ENCODE data around the gene HBB. TPM values are rescaled to one million over a fixed set of nuclear protein-coding genes. Genes with fewer than 3 reads are reported as not detected.

Gene HBB
- total RNA-seq, 2 experiments from 2014 or later = not detected

- Mint-ChIP-seq H3K4me1 (ENCODE audit: low read depth) (no peaks in the 10 kb centered on the region), H3K36me3 (ENCODE audit: low read depth) (no peaks in the 10 kb centered on the region), H3K9me3 (no peaks in the 10 kb centered on the region), H3K4me3 (no peak overlapping the region), H3K27ac (no peak overlapping the region), H3K27me3 (peaks cover 5% of the 10 kb centered on the region)
- TF ChIP-seq CTCF (IDR thresholded peaks at IDR 0.05) = no peak
- POLR2A ChIA-PET = no interaction called here
- CTCF ChIA-PET = interaction anchor here (0.6 kb wide), 1 partner anchor 119 kb away, joined by 3 read pairs; no protein-coding TSS in a partner anchor
- ATAC-seq = no peak
- intact Hi-C loops (cut with micrococcal nuclease) = no loop called here
- no peak for DNase-seq
These were observed 2.1 kb downstream of the HBB start for GRCh38 chr11:5224538-5225479.

GRCh38 chr11:5223686-5224085 lies 3.2 kb downstream of the HBB start:
- no peak overlapping the region for H3K4me3 Mint-ChIP-seq
- intact Hi-C loops (cut with micrococcal nuclease) = no loop called here
- H3K27ac Mint-ChIP-seq = no peak overlapping the region
- POLR2A ChIA-PET = no interaction called here
- TF ChIP-seq CTCF (IDR thresholded peaks at IDR 0.05) = no peak
- H3K4me1 Mint-ChIP-seq (ENCODE audit: low read depth) = no peaks in the 10 kb centered on the region
- peaks cover 3% of the 10 kb centered on the region for H3K9me3 Mint-ChIP-seq
- peaks cover 5% of the 10 kb centered on the region for H3K27me3 Mint-ChIP-seq
- CTCF ChIA-PET = no interaction called here
- no peaks in the 10 kb centered on the region for H3K36me3 Mint-ChIP-seq (ENCODE audit: low read depth)
- ATAC-seq (no peak), DNase-seq (no peak)

GRCh38 chr11:5223146-5223545 lies 3.7 kb downstream of the HBB start:
- intact Hi-C loops (cut with micrococcal nuclease) = no loop called here
- no peak for TF ChIP-seq CTCF (IDR thresholded peaks at IDR 0.05)
- Mint-ChIP-seq H3K9me3 (peaks cover 4% of the 10 kb centered on the region), H3K27me3 (peaks cover 5% of the 10 kb centered on the region), H3K36me3 (ENCODE audit: low read depth) (no peaks in the 10 kb centered on the region), H3K4me3 (no peak overlapping the region), H3K27ac (no peak overlapping the region), H3K4me1 (ENCODE audit: low read depth) (no peaks in the 10 kb centered on the region)
- ChIA-PET CTCF (no interaction called here), POLR2A (no interaction called here)
- ATAC-seq (no peak), DNase-seq (no peak)

- Mint-ChIP-seq H3K4me3 (no peak overlapping the region), H3K36me3 (ENCODE audit: low read depth) (no peaks in the 10 kb centered on the region), H3K4me1 (ENCODE audit: low read depth) (no peaks in the 10 kb centered on the region), H3K27ac (no peak overlapping the region), H3K27me3 (no peaks in the 10 kb centered on the region), H3K9me3 (peaks cover 2% of the 10 kb centered on the region)
- no peak for ATAC-seq
- POLR2A ChIA-PET = no interaction called here
- CTCF ChIA-PET = no interaction called here
- intact Hi-C loops (cut with micrococcal nuclease) = no loop called here
- no peak for DNase-seq
- TF ChIP-seq CTCF (IDR thresholded peaks at IDR 0.05) = no peak
These were observed 16.4 kb downstream of the HBB start for GRCh38 chr11:5210376-5210885.

GRCh38 chr11:5204787-5205186 lies 22.1 kb downstream of the HBB start:
- H3K4me1 Mint-ChIP-seq (ENCODE audit: low read depth) = no peaks in the 10 kb centered on the region
- ATAC-seq (no peak), DNase-seq (no peak)
- intact Hi-C loops (cut with micrococcal nuclease) = no loop called here
- POLR2A ChIA-PET = no interaction called here
- no peak overlapping the region for H3K27ac Mint-ChIP-seq
- H3K27me3 Mint-ChIP-seq = peaks cover 1% of the 10 kb centered on the region
- no peaks in the 10 kb centered on the region for H3K9me3 Mint-ChIP-seq
- H3K36me3 Mint-ChIP-seq (ENCODE audit: low read depth) = no peaks in the 10 kb centered on the region
- H3K4me3 Mint-ChIP-seq = no peak overlapping the region
- CTCF ChIA-PET = no interaction called here
- TF ChIP-seq CTCF (IDR thresholded peaks at IDR 0.05) = peak; percentile 23
